Rectal smooth muscle tissue (tissue), 1 donor: ENCODE measurements around the gene CEP70.
"Not testable (repeated sequence)": the region's sequence is repeated elsewhere in the genome, so short reads cannot be mapped to it uniquely, and the experiment has no call there.

Experiments used
- H3K27ac ChIP-seq: one replicate; pipeline ENCODE4 v1.7.0; 2013; ENCODE audit warnings: low read depth, low read length, inconsistent platforms
- H3K27me3 ChIP-seq: one replicate; pipeline ENCODE4 v1.7.0; 2013; ENCODE audit warnings: low read length; ENCODE audit not compliant: control insufficient read depth, insufficient read depth
- H3K36me3 ChIP-seq: one replicate; pipeline ENCODE4 v1.7.0; 2013; ENCODE audit warnings: low read length; ENCODE audit not compliant: control insufficient read depth, insufficient read depth
- H3K4me1 ChIP-seq: one replicate; pipeline ENCODE4 v1.7.0; 2013; ENCODE audit warnings: low read length; ENCODE audit not compliant: control insufficient read depth, insufficient read depth
- H3K4me3 ChIP-seq: one replicate; pipeline ENCODE4 v1.7.0; 2013; ENCODE audit warnings: low read length
- H3K9ac ChIP-seq: one replicate; pipeline ENCODE4 v1.7.0; 2013; ENCODE audit warnings: low read length

CEP70 gene

GRCh38 chr3:138459619-138460535 is 134.2 kb downstream of the CEP70 start:
- Histone ChIP-seq H3K27ac (no peak overlapping the region), H3K4me1 (no peaks in the 10 kb centered on the region), H3K9ac (no peak overlapping the region), H3K36me3 (no peaks in the 10 kb centered on the region), H3K27me3 (peaks cover 3% of the 10 kb centered on the region), H3K4me3 (no peak overlapping the region)

DNA sequence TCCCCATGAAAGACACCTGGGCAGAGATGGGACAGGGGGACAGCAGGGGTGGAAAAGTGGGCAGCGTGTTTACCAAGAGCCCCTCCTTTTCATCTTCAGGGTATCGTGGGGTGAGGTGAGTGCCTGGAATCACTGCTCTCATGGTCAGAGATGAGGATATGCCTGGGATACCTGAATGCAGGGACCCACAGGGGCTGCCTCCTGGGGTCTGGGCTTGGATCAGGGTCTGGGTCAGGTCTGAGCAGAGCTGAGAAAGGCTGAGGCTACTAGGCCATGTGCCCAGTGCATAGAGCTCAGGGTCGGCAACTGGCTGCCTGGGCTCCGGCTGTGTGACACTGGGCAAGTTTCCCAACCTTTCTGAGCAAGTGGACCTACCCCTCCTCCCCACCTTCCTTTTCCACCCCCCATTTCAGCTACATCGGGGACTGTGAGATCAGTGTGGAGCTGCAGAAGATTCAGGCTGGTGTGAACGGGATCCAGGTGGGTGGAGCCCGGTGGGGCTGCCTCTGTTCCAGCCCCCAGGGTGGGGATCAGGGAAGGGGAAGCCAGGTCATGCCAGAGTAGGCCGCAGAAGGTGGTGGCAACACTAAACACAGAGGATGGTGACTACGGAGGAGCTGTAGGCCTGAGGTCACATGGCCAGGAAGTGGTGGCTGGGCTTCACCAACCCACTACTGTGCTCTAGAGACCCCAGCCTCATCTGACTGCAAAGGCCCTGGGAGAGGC is 135.1 kb downstream of the CEP70 start:
- H3K4me1 ChIP-seq, result no peaks in the 10 kb centered on the region
- no peak overlapping the region for H3K4me3 ChIP-seq
- no peak overlapping the region for H3K27ac ChIP-seq

DNA sequence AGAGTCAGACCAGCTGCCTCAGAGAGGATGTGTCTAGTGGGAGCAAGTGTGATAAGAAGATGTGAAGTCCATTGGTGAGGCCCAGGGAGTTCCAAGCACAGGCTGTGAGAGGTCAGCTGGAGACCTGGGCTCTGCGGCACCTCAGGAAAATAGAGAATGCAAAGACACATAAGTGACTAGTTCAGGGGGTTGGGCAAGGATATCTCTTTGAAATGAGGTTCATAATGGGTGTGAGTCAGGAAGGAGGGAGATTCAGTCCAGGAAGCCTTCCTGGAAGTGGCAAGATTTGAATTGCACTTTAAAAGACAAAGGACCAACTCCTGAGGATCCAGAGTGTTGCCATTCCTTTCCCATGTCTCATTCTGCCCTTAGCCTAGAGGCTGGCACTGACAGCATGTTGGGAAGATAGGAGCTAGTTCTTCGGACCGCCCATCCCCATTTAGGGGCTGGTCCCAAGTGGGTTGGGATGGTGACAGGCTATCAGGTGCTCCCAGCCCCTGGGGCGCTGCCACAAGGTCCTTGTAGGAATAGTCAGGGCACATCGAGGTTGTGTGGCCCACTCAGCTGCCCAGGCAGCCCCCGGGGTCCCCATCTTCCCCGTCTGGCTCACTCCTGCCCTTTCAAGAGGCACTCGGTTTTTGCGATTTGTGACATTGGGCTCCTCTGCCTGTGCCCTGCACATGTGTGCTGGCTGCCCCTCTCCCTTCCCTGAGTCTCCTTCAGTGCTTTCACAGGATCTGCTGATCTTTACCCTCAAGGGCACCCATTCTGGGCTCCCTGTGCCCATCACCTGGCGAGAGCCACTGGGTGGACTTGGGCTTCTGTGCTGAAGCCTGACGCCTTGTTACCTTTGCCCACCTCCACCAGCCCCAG is 136.0 kb downstream of the CEP70 start:
- no peak overlapping the region for H3K4me3 ChIP-seq
- no peaks in the 10 kb centered on the region for H3K4me1 ChIP-seq
- H3K27me3 ChIP-seq, result peaks cover 3% of the 10 kb centered on the region
- H3K36me3 ChIP-seq, result no peaks in the 10 kb centered on the region
- no peak overlapping the region for H3K9ac ChIP-seq
- no peak overlapping the region for H3K27ac ChIP-seq

More for the DNA sequence above, 135.1 kb downstream of the CEP70 start:
- Histone ChIP-seq H3K36me3 (no peaks in the 10 kb centered on the region), H3K27me3 (peaks cover 3% of the 10 kb centered on the region), H3K9ac (no peak overlapping the region)

- Histone ChIP-seq H3K36me3 (no peaks in the 10 kb centered on the region), H3K27ac (no peak overlapping the region)
These were observed 136.8 kb downstream of the CEP70 start for GRCh38 chr3:138456961-138457862.

GRCh38 chr3:138455801-138456716 is 138.0 kb downstream of the CEP70 start:
- Histone ChIP-seq H3K4me3 (no peak overlapping the region), H3K27me3 (peaks cover 3% of the 10 kb centered on the region), H3K36me3 (no peaks in the 10 kb centered on the region), H3K27ac (no peak overlapping the region), H3K4me1 (no peaks in the 10 kb centered on the region), H3K9ac (no peak overlapping the region)

More at GRCh38 chr3:138456961-138457862, 136.8 kb downstream of the CEP70 start:
- Histone ChIP-seq H3K9ac (no peak overlapping the region), H3K4me3 (no peak overlapping the region), H3K27me3 (peaks cover 3% of the 10 kb centered on the region), H3K4me1 (no peaks in the 10 kb centered on the region)

- H3K9ac ChIP-seq, H3K27me3 ChIP-seq, H3K4me3 ChIP-seq, H3K4me1 ChIP-seq, H3K36me3 ChIP-seq, H3K27ac ChIP-seq: not testable (repeated sequence)
These were observed 140.1 kb downstream of the CEP70 start for GRCh38 chr3:138453940-138454339.

DNA sequence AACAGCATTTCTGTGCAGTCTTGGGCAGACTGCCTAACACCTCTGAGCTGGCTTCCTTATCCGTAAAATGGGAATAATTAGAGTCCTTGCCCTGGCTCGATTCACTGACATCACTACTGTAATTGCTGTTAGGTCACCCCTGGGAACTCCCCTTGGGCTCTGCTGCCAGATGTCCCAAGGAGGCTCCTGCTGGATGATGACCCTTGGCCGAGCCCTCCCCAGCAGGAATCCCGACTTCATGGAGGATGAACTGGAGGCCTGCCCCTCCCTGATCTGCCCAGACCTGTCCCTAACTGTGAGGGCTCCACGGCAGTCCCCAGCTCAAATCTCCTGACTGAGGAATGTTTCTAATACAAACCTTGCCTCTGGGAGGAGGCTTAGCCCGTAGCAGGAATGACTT is 141.6 kb downstream of the CEP70 start:
- Histone ChIP-seq H3K4me3 (no peak overlapping the region), H3K4me1 (no peaks in the 10 kb centered on the region), H3K9ac (no peak overlapping the region), H3K27me3 (peaks cover 3% of the 10 kb centered on the region), H3K36me3 (no peaks in the 10 kb centered on the region), H3K27ac (no peak overlapping the region)

- Histone ChIP-seq H3K4me3 (no peak overlapping the region), H3K4me1 (no peaks in the 10 kb centered on the region), H3K27me3 (peaks cover 3% of the 10 kb centered on the region), H3K36me3 (no peaks in the 10 kb centered on the region), H3K9ac (no peak overlapping the region), H3K27ac (no peak overlapping the region)
These were observed 142.4 kb downstream of the CEP70 start for GRCh38 chr3:138451595-138452162.

DNA sequence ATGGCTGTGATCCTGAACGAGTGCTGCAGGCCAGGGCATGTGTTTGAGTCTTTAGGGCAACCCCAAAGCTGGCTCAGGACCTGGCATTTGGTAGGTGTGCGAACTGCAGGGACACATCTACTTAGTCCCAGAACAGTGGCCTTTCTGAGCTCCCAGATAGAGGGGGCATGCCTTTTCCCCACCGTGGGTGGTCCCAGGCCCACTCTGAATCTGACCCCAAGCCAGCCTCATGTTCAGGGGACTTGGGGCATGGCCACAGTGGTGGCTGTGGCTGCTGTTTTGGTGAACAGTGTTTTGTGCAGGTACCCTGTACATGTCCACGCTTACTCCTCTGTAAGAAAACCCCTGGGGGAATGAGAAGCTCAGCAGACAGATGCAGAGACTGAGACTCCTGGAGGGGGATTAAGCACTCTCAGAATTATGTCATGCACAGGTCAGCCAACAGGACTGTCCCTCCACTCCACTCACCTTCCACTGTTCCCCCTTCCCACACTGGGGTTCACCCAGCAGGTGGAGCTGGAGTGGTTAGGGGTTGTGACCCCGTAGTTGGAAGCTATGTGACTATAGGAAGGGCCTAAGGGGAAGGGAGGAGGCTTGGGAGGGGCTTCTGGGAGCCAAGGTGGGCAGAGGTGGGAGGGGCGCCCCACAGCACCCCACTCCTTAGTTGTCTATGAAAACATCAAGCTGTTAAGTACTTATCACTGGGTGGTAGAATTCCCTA is 143.2 kb downstream of the CEP70 start:
- no peak overlapping the region for H3K9ac ChIP-seq
- no peaks in the 10 kb centered on the region for H3K36me3 ChIP-seq
- H3K4me3 ChIP-seq, result no peak overlapping the region
- no peaks in the 10 kb centered on the region for H3K4me1 ChIP-seq
- H3K27me3 ChIP-seq, result peaks cover 3% of the 10 kb centered on the region
- no peak overlapping the region for H3K27ac ChIP-seq

- no peak overlapping the region for H3K27ac ChIP-seq
- no peaks in the 10 kb centered on the region for H3K36me3 ChIP-seq
- peaks cover 2% of the 10 kb centered on the region for H3K27me3 ChIP-seq
- H3K4me3 ChIP-seq, result no peak overlapping the region
- no peak overlapping the region for H3K9ac ChIP-seq
- H3K4me1 ChIP-seq, result no peaks in the 10 kb centered on the region
These were observed 143.9 kb downstream of the CEP70 start for GRCh38 chr3:138450181-138450580.
